HG03025 (cell line): ENCODE results near the gene TMEM207.

Experiments
- ATAC-seq: cut with Tn5 transposase; IDR thresholded peaks from one replicate; pipeline ENCODE4 v1.9.1; 2021; ENCODE audit warnings: mild to moderate bottlenecking, moderate library complexity; ENCODE audit not compliant: unreplicated experiment, low FRiP score

TMEM207 gene

DNA sequence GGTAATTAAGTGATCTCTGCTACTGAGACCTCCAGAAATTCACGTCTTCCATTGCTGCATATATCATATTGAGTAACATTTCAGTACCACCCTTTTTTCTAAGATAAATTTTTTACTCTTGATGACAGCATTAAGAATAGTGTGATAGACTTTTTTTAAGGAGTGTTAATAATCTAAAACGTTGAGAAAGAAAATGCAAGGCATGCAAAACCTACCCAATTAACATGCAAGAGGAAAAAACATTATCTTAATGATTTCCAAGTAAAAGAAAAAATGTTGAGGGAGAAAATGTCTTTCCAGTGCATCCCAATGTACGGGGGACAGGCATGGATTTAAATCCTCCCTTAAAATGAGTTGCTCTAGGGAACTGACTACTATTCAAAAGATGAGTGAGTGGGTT is 61.0 kb downstream of the TMEM207 start:
- no peak for ATAC-seq

DNA sequence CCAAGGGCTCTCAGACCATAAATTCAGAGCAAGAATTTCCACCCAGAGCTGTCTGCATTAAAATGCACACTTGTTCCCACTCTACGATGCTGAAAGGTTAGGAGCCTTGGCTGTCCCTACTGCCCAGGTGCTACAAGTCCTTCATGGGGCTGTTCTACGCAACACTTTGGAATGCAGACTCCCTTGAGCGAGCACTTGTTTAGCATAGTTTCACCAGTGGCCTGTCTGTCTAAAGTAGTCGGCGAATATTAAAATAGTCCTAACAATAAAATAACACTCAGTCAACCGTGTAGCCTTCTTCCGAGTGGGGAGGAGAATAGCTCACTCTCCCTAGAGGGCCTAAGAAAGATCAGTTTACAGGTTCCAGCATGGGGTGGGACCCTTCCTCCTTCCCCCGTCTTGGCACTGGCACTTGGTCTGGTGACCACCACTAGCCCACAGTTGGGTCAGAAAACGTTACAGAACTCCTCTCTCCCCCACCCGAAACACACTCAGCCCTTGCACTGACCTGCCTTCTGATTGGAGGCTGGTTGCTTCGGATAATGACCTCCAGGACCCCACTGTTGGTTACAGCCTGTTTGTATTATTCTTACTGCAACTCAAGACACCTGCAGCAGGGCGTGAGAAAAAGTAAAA is 62.0 kb downstream of the TMEM207 start, which contains the start of gene CLDN16:
TSS of gene CLDN16 (plus strand) at position 586 of the 636 bp plus-strand sequence. CDS start 167 bp downstream, outside the sequence.
- no peak for ATAC-seq

DNA sequence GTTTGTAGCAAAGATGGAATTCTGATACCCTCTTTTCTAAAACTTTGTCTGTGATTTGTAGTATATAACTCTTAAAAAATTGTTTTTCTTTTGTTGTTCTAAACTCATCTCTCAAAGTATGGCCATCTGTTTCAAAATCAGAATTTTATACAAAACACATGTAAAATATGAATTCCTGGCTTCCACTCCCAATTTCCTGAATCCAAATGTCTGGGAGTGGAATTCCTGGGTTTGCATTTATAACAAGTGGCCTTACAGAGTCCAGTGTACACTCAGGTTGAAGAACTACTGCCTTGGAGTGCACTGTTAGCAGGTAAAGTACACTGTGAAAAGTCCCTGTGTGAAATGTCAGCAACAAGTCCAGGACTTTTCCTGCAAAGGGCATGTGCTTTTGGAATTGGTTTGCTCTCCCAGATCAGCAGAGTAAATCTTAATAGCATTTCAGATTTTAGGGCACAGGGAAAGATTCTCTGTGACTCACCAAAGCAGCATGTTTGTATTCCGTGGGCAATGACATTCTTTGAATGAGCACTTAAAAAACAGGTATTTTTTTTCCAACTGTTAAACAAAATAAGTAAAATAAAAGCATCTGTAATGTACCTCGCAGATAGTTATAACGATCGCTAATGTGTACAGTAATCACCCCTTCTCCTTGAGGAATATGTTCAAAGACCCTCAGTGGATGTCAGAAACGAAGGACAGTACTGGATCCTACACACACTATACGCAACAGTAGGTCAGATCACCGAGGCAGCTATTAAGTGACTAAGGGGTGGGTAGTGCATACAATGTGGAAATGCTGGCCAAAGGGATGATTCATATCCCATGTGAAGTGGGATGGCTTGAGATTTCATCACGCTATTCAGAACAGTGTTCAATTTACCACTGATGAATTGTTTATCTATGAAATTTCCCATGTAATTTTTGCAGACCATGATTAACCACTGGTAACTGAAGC is 63.7 kb downstream of the TMEM207 start:
- ATAC-seq: no peak

DNA sequence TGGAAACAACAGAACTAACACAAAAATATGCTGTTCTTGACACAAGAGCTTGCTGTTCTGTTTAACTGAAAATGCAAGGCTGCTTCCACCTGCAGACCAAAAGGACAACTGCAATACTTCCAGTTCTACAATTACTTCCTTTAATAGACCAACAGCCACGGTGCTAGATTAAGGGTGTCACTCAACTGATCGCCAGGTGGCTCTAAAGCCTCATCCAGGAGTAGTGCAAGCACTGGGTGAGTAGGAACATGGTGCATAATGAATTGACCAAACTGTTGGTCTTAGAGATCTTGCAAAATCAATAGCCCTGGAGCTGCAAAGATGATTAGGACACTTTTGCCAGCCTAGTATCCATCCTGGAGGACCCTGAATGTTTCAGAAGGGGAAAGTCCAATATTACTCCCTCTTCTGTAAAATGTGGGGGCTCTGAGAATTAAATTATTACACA is 65.4 kb downstream of the TMEM207 start:
- peak; percentile 68 for ATAC-seq

DNA sequence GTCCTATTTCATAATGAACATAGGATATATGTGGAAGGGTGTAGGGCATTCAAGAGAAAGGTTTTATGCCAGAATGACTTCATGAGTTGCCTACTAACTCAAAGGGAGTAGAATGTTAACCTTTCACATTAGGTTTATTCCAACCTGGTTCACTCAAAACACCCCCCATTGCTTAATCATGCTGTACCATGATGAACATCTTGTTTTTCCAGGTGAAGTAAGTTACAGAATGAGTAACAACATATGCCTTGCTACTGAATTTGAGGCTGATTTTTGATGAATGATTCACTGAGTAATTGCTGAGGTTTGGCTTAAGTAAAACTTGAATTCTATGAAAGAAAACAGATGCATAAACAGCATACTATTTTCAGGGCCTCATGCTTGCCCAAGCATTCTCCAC is 67.6 kb downstream of the TMEM207 start:
- no peak for ATAC-seq

DNA sequence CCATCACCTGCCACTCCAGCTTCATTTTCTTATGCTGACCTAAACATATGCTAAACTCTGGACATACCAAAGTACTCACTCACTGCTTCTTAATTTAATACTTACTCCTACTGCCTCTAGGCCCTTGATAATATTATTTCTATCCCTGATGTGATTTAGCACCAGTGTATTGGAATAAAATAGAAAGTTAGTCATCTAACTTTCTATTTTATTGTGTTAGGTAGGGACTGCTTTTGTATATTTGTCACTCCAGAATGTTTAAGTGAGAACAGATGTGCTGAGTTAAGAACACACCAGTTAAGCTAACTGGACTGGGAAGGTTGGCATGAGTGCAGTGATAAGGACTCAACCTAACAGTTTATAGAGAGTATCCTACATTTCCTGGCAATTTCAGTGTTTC is 68.3 kb downstream of the TMEM207 start:
- ATAC-seq: no peak

DNA sequence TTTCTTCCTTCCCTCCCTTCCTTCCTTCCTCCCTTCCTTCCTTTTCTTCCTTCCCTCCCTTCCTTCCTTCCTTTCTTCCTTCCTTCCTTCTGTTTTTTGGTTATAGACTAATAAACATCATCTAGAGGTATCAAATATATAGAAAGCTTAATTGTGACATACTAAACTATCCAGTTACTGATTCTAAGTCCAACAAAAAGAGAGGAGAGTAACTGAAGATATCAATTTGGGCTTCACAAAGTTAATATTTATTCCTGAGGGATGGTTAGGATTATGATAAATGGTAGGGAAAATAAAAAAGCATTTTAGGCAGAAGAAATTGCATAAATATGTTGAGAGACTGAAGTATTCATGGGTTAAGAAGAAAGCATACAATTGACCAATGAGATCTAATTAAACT is 69.5 kb downstream of the TMEM207 start:
- no peak for ATAC-seq
